HFF-Myc (cell line): Measurements from ENCODE around the gene HEMGN.
"Not testable (repeated sequence)": the region's sequence is repeated elsewhere in the genome, so short reads cannot be mapped to it uniquely, and the experiment has no call there.

Source experiments
- DNase-seq: peaks from one replicate; pipeline ENCODE4 v3.0.0-alpha.2; 2011; ENCODE audit warnings: low read depth; ENCODE audit errors: extremely low read depth
- H3K4me3 ChIP-seq: replicated peaks from 2 replicates; pipeline ENCODE4 v1.5.1; 2011; ENCODE audit warnings: low read depth, mild to moderate bottlenecking, control low read depth, low read length
- TF ChIP-seq, protein P1 (sequence below): IDR thresholded peaks from 2 replicates; pipeline ENCODE4 v1.5.1; 2012; ENCODE audit warnings: mild to moderate bottlenecking, low read depth, low read length, control low read depth; ENCODE audit errors: missing control alignments

The HEMGN gene

GRCh38 chr9:97964901-97965300, 26.9 kb upstream of the HEMGN start:
- TF ChIP-seq, protein P1, sequence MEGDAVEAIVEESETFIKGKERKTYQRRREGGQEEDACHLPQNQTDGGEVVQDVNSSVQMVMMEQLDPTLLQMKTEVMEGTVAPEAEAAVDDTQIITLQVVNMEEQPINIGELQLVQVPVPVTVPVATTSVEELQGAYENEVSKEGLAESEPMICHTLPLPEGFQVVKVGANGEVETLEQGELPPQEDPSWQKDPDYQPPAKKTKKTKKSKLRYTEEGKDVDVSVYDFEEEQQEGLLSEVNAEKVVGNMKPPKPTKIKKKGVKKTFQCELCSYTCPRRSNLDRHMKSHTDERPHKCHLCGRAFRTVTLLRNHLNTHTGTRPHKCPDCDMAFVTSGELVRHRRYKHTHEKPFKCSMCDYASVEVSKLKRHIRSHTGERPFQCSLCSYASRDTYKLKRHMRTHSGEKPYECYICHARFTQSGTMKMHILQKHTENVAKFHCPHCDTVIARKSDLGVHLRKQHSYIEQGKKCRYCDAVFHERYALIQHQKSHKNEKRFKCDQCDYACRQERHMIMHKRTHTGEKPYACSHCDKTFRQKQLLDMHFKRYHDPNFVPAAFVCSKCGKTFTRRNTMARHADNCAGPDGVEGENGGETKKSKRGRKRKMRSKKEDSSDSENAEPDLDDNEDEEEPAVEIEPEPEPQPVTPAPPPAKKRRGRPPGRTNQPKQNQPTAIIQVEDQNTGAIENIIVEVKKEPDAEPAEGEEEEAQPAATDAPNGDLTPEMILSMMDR = no peak
- DNase-seq = no peak
- no peak overlapping the region for H3K4me3 ChIP-seq

GRCh38 chr9:97963232-97963631, 25.3 kb upstream of the HEMGN start:
- no peak for DNase-seq
- TF ChIP-seq, protein P1 = no peak
- H3K4me3 ChIP-seq = no peak overlapping the region

DNA sequence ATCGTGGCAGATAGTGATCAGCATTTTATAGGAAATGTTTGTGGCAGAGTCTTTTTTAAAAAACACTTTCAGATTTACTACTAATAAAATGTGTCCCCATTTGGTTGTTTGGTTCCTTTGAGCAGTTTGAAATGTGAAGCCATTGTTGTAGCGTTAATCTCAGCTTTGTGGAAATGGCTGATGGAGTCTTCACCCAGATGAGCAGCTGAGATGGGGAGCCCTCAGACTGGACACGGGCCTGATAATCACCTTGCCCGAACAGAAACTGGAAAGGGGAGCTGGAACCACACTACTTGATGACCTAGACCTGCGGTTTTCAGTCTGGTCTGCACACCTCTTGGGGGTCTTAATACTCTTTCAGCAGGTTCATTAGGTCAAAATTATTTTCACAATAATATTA, 24.6 kb upstream of the HEMGN start:
- no peak for DNase-seq
- TF ChIP-seq, protein P1 = no peak
- no peak overlapping the region for H3K4me3 ChIP-seq

GRCh38 chr9:97962136-97962535, 24.2 kb upstream of the HEMGN start:
- no peak for DNase-seq
- TF ChIP-seq, protein P1 = no peak
- H3K4me3 ChIP-seq = no peak overlapping the region

GRCh38 chr9:97961361-97961760, 23.4 kb upstream of the HEMGN start:
- TF ChIP-seq, protein P1 = no peak
- DNase-seq = no peak

GRCh38 chr9:97960678-97961328, 22.8 kb upstream of the HEMGN start:
- DNase-seq, H3K4me3 ChIP-seq: not testable (repeated sequence)

More at GRCh38 chr9:97961361-97961760, 23.4 kb upstream of the HEMGN start:
- H3K4me3 ChIP-seq = no peak overlapping the region

- TF ChIP-seq, protein P1 = no peak
- H3K4me3 ChIP-seq = no peak overlapping the region
- no peak for DNase-seq
These were observed 21.6 kb upstream of the HEMGN start for GRCh38 chr9:97959585-97959984.
